ENCODE measurements around the gene PTPRN2. TPM values are rescaled to one million over a fixed set of nuclear protein-coding genes. Genes with fewer than 3 reads are reported as not detected.
"Not testable (repeated sequence)": the region's sequence is repeated elsewhere in the genome, so short reads cannot be mapped to it uniquely, and the experiment has no call there.

The PTPRN2 gene
- polyA plus RNA-seq, 3 donors = 6.8 to 7.9 (median 7.2) TPM

DNA sequence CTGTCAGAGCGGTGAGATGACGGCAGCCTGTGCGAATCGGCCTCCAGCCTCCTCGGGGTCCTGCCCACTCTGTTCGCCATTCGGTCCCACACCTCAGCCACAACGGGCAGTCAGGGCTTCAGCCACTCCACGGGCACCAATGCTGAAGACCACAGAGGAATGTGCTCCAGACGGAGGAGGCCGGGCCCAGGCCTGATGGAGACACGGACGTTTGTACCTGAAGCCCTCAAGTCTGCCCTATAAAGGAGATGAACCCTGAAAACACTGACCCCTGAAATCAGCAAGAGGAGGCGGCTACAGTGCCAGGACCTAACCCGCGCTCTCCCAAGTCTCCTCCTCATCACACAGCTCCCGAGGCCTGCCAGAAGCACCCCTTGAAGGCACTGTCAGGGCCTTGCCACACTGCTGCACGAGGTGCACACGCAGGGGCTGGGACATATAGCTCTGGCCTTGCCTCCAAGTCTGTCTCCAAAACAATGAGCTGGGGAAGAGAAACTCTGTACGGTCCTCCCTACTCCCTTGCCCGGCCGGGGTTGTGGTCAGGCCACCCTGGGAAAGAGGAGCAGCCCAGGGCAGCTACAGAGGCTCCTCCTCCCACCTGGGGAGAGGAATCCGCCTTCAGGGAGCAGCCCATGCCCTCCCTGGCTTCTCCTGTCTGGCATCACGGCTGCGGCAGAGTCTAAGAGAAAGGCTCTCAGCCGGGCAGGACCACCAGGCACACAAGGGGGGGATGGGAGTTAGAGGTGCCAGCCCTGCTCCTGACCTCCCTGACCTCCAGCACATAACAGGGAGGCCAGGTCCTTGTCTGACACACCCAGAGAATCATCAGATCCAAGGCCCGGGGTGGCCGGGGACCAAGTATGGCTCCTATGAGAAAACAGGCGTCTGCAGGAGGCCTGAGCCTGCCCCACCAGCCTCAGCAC lies 310.1 kb downstream of the PTPRN2 start:
- DNase-seq (ENCODE audit: low read depth in 3 of 3, low spot score in 2 of 3) = no peak

GRCh38 chr7:158276414-158277218 lies 311.0 kb downstream of the PTPRN2 start:
- no peak for DNase-seq (ENCODE audit: low read depth in 3 of 3, low spot score in 2 of 3)

DNA sequence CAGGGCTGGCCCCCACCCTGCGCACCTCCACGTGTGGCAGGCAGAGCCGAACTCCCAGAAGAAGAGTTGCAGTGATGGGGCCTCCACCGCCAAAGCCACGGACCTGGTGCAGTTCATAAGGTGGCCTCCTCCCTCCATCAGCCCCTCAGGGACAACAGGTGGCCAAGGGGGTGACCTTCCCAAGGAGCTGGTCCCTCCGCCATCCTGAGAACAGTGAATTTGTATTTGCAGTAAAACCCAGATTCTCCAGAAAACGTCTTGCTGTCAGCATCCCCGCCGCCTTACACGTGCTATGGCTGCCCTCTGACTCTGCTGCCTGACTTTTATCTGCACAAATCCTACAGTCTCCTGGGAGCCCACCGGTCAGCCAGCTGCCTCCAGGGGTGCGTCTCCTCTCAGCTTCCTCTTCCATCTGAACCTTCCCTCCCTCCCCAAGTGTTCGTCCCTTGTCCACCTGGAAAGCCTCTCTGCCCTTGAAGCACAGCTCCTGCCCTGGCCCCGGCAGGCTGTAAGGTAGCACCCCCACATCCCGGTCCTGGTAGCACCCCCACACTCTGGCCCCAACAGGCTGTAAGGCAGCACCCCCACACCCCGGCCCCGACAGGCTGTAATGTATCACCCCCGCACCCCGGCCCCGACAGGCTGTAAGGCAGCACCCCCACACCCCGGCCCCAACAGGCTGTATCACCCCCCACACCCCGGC lies 311.8 kb downstream of the PTPRN2 start:
- DNase-seq (ENCODE audit: low read depth in 3 of 3, low spot score in 2 of 3) = no peak

DNA sequence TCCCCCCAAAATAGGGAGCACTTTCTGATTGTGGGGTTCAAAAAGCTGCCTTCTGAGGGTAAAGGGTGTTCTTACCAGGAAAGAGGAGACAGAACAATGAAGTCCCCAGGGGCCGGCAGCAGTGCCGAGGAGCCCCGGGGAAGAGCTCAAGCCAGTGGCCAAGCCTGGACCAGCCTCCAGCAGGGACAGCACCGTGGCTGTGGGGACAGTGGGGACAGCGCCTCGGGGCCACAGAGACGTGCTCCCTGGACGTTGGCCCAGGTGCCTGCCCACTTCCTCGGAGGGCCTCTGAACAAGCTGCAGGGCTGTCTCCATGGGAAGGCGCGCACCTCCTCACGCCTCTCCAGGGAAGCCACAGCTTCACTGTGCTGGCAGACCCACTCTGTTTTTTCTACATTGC lies 312.6 kb downstream of the PTPRN2 start:
- no peak for DNase-seq (ENCODE audit: low read depth in 3 of 3, low spot score in 2 of 3)

GRCh38 chr7:158274404-158274811 lies 313.2 kb downstream of the PTPRN2 start:
- DNase-seq (ENCODE audit: low read depth in 3 of 3, low spot score in 2 of 3) = no peak

- DNase-seq (ENCODE audit: low read depth in 3 of 3, low spot score in 2 of 3) = not testable (repeated sequence)
These were observed 313.8 kb downstream of the PTPRN2 start for GRCh38 chr7:158273756-158274342.

DNA sequence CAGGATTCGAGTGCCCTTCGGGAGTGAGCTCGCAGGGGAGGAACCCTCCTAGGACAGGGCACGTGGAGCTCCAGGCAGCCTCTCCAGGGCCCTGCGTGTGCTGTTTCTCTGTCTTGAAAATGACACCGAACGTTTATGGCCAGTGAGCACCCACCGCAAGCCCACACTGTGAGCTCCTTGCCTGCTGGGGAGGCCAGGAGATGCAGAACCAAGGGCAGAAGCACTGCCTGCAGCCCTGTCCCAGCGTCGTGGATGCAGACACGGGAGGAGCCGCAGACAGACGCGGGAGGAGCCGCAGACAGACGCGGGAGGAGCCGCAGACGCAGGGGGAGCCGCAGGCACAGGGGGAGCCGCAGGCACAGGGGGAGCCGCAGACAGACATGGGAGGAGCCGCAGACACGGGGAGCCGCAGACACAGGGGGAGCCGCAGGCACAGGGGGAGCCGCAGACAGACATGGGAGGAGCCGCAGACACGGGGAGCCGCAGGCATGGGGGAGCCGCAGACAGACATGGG lies 314.4 kb downstream of the PTPRN2 start:
- DNase-seq (ENCODE audit: low read depth in 3 of 3, low spot score in 2 of 3) = no peak

GRCh38 chr7:158272509-158273137 lies 315.0 kb downstream of the PTPRN2 start:
- DNase-seq (ENCODE audit: low read depth in 3 of 3, low spot score in 2 of 3) = no peak

- DNase-seq (ENCODE audit: low read depth in 3 of 3, low spot score in 2 of 3) = no peak
These were observed 315.5 kb downstream of the PTPRN2 start for GRCh38 chr7:158272091-158272490.

GRCh38 chr7:158271646-158272045 lies 316.0 kb downstream of the PTPRN2 start:
- no peak for DNase-seq (ENCODE audit: low read depth in 3 of 3, low spot score in 2 of 3)

DNA sequence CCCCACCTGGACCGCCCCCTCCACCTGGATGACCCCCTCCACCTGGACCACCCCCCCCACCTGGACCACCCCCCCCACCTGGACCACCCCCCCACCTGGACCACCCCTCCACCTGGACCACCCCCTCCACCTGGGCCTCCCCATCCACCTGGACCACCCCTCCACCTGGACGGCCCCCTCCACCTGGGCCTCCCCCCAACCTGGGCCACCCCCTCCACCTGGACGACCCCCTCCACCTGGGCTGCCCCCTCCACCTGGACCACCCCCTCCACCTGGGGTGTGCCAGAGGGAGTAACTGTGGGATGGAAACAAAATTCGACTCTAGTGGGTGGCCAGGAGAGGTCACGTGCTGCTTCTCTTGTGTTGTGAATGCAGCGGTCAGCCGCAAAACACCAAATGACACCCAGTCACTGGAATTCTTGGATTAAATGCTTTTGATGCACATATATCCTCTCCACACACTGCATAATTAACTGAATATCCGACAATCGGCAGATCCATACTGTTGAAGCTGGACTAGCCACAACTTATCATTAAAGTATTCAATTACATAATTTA lies 316.7 kb downstream of the PTPRN2 start:
- DNase-seq (ENCODE audit: low read depth in 3 of 3, low spot score in 2 of 3) = no peak

DNA sequence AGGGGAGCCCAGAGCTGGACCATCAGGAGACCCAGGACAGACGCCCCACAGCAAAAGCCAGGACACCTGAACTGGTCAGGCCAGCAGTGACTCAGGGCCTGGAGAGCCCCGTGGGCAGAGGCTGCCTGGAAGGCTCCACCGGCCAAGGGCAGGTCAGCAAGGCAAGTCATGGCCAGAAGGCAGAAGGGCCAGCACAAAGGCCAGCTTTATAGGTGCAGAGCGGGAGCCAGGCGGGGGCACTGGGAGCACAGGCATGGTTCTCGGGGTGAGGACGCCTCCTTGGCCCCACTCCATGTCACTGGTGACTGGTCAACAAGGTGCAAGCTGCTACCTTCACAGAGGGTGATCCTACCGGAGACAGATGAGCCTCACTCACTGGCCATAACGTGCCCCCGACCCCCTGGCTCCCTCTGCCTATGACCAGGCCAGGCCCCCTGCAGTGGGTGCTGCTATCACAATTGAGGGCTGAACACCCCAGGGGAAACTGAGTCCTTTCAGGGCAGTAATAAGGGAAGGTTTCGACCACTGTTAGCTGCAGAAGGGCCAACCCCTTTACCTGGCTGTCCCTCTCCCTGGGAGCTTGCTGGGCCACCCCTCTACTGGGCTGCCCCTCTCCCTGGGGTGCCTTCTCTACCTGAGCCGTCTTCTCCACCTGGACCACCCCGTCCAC lies 317.4 kb downstream of the PTPRN2 start:
- no peak for DNase-seq (ENCODE audit: low read depth in 3 of 3, low spot score in 2 of 3)

DNA sequence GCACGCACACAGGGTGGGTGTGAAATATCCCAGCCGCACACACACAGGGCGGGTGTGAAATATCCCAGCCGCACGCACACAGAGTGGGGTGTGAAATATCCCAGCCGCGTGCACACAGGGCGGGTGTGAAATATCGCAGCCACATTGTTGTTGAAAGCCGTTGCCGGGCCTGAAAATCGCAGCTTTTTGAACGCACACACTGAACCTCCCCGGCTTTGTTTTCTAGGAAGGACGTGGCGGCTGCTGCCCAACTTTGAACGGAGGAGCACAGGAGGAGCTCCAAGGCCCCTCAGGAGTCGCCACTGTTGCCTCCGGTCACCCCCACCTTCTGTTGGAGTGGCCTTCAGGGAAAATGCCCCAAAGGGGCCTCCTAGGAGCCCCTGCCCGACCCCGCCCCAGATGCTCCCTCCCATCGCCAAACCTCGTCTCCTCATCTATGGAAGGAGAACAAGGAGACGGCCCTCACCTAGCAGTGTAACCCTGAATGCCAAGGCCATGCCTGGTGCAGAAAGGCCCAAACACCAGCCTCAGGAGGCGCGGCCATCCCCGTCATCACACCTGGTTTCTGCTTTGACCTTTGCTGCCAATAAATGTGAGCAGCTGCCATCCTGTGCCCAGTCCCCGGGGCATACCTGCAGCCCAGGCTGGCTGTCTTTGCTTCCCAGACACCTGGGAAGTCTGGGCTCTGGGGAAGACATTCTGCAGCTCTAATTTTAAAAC lies 318.6 kb downstream of the PTPRN2 start:
- no peak for DNase-seq (ENCODE audit: low read depth in 3 of 3, low spot score in 2 of 3)

- DNase-seq (ENCODE audit: low read depth in 3 of 3, low spot score in 2 of 3) = no peak
These were observed 319.7 kb downstream of the PTPRN2 start for GRCh38 chr7:158267742-158268435.

- DNase-seq (ENCODE audit: low read depth in 3 of 3, low spot score in 2 of 3) = no peak
These were observed 320.5 kb downstream of the PTPRN2 start for GRCh38 chr7:158266817-158267741.

DNA sequence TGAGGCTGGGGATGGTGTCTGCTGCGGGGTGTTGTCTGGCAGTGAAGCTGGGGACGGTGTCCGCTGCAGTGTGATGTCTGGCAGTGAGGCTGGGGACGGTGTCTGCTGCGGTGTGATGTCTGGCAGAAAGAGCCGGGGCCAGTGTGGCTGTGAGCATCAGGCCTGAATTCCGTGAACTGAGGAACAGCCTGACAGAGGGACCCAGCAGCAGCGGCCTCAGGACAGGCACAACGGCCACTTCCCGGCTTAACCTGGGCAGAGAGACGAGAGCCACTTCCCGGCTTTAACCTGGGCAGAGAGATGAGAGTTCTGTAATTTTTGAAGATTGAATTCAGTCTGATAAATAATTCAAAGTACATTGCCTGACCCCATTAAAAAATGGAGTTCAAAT lies 321.2 kb downstream of the PTPRN2 start:
- DNase-seq (ENCODE audit: low read depth in 3 of 3, low spot score in 2 of 3) = no peak

DNA sequence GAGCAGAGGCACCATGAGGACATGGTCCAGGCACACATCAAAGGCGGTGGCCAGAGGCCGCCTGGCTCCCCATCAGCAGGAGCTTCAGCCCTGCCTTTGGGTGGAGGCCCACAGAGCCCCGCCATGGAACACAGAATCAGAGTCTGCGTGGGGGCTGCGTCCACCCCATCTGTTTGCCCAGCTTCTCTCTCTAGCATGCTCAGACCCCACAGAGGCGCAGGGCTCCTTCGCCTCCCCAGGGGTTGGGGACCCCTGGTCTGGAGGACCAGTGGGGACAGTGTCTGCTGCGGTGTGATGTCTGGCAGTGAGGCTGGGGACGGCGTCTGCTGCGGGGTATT lies 321.9 kb downstream of the PTPRN2 start:
- DNase-seq (ENCODE audit: low read depth in 3 of 3, low spot score in 2 of 3) = no peak

Data from right renal cortex interstitium (tissue), 3 donors.